K562 (cell line): ENCODE measurements around the gene TMEM163. TPM values are rescaled to one million over a fixed set of nuclear protein-coding genes. Genes with fewer than 3 reads are reported as not detected.

ENCODE experiments used
- ATAC-seq: fragments of 200-7000 bp; cut with Tn5 transposase; 3 replicates; pipeline ENCODE4 v1.9.1; 2020; ENCODE audit warnings: moderate library complexity
- BruUV-seq: library from RNA; stranded (reverse); fragments of 400-500 nt; replicated peaks from 2 replicates; lab custom pipeline; 2021; lab: Mats Ljungman, UMichigan
- CTCF ChIA-PET: fragments of 300-600 bp; formaldehyde crosslinking; extraction: SDS; loops from one replicate; lab custom pipeline; 2021; ENCODE audit warnings: low intra/inter-chr PET ratio; lab: Yijun Ruan, JAX
- POLR2A ChIA-PET: fragments of 300-600, 350-650 bp; sonication (Branson Sonifier 250); formaldehyde crosslinking; extraction: SDS; loops from one replicate; lab custom pipeline; 2021; ENCODE audit warnings: antibody characterized with exemption, inconsistent platforms; lab: Yijun Ruan, JAX
- DNase-seq, 4 experiments: peaks; one replicate each; pipeline versions ENCODE4 v3.0.0 to v3.0.0-alpha.2; 2011 to 2018; ENCODE audit warnings: low spot score in 3 of 4, mixed read lengths in 3 of 4; ENCODE audit errors: extremely low read depth in 1 of 4
- FAIRE-seq: peaks from 2 replicates; lab custom pipeline; 2011; peaks lifted over from hg19 to GRCh38; lab: Jason Lieb, UNC
- H2AFZ ChIP-seq: 2 replicates; pipeline ENCODE4 v1.6.0; 2011; ENCODE audit warnings: low read depth, low read length, control low read depth, inconsistent platforms
- H3K27ac ChIP-seq: fragments of 200-600 bp; 3 replicates; pipeline ENCODE4 v1.8.0; 2011; ENCODE audit warnings: low read depth, mild to moderate bottlenecking, control low read depth, inconsistent platforms, low read length, moderate library complexity, mixed read lengths; ENCODE audit errors: extremely low read depth
- H3K27me3 ChIP-seq, 2 experiments: fragments of 300-600 bp in 1 of 2; 2 replicates in 1 of 2; 3 replicates in 1 of 2; pipeline versions ENCODE4 v1.6.0 to v1.8.0; 2011; ENCODE audit warnings: inconsistent platforms in 2 of 2, low read length in 2 of 2, mild to moderate bottlenecking in 1 of 2, mixed read lengths in 1 of 2, moderate library complexity in 1 of 2; ENCODE audit not compliant: control insufficient read depth in 2 of 2, insufficient read depth in 2 of 2
- H3K36me3 ChIP-seq: fragments of 300-600 bp; 3 replicates; pipeline ENCODE4 v1.8.0; 2011; ENCODE audit warnings: mild to moderate bottlenecking, low read length, inconsistent platforms; ENCODE audit not compliant: control insufficient read depth, insufficient read depth
- H3K4me1 ChIP-seq, 2 experiments: fragments of 200-600 bp in 1 of 2; replicated peaks in 1 of 2; 2 replicates in 1 of 2; 3 replicates in 1 of 2; pipeline versions ENCODE4 v1.5.1 to v1.8.0; 2011; ENCODE audit warnings: inconsistent platforms in 2 of 2, low read length in 2 of 2, mild to moderate bottlenecking in 1 of 2, mixed read lengths in 1 of 2, moderate library complexity in 1 of 2; ENCODE audit not compliant: control insufficient read depth in 2 of 2, insufficient read depth in 2 of 2
- H3K4me2 ChIP-seq: 2 replicates; pipeline ENCODE4 v1.6.1; 2011; ENCODE audit warnings: low read length, control low read depth, inconsistent platforms, mixed read lengths; ENCODE audit not compliant: insufficient read depth
- H3K4me3 ChIP-seq: fragments of 200-600 bp; sonication (generic), shearing (Covaris generic); 2 replicates; pipeline ENCODE4 v1.5.1; 2016; ENCODE audit warnings: control low read depth, inconsistent platforms
- H3K79me2 ChIP-seq: fragments of 200-600 bp; 3 replicates; pipeline ENCODE4 v1.8.0; 2011; ENCODE audit warnings: low read length, inconsistent platforms; ENCODE audit not compliant: control insufficient read depth, insufficient read depth
- H3K9ac ChIP-seq, 2 experiments: 2 replicates each; pipeline versions ENCODE4 v1.6.0 to v1.6.1; 2011; ENCODE audit warnings: low read depth in 2 of 2, low read length in 2 of 2, control low read depth in 1 of 2, inconsistent platforms in 1 of 2, mild to moderate bottlenecking in 1 of 2, mixed read lengths in 1 of 2; ENCODE audit not compliant: insufficient read depth in 1 of 2
- H3K9me1 ChIP-seq: one replicate; pipeline ENCODE4 v1.6.0; 2011; ENCODE audit warnings: inconsistent platforms, mild to moderate bottlenecking, low read length, moderate library complexity; ENCODE audit not compliant: control insufficient read depth, insufficient read depth
- H3K9me3 ChIP-seq: replicated peaks from 2 replicates; pipeline ENCODE4 v1.5.1; 2011; ENCODE audit warnings: low read depth, low read length, inconsistent platforms; ENCODE audit not compliant: control insufficient read depth, insufficient read depth
- H4K20me1 ChIP-seq: replicated peaks from 2 replicates; pipeline ENCODE4 v1.6.1; 2011; ENCODE audit warnings: low read length, inconsistent platforms, mixed read lengths; ENCODE audit not compliant: control insufficient read depth, insufficient read depth
- BRF1 ChIP-seq: IDR thresholded peaks from 3 replicates; pipeline ENCODE4 v1.6.1; 2011; ENCODE audit warnings: borderline replicate concordance, mild to moderate bottlenecking; ENCODE audit not compliant: insufficient read length; ENCODE audit errors: extremely low read depth
- CEBPB ChIP-seq: fragments of 450-650 bp; IDR thresholded peaks from 2 replicates; pipeline ENCODE4 v1.6.1; 2016; ENCODE audit warnings: missing genetic modification characterization, missing compliant biosample characterization
- DMBX1 ChIP-seq: fragments of 250-450 bp; sonication (Bioruptor Pico); IDR thresholded peaks from 2 replicates; pipeline ENCODE4 v1.8.0; 2022; ENCODE audit warnings: inconsistent platforms, mild to moderate bottlenecking, moderate library complexity, borderline replicate concordance
- NFATC3 ChIP-seq: fragments of 450-650 bp; IDR thresholded peaks from 2 replicates; pipeline ENCODE4 v1.6.1; 2017; ENCODE audit warnings: mild to moderate bottlenecking
- ZBTB33 ChIP-seq: sonication (generic); formaldehyde crosslinking; IDR thresholded peaks from 2 replicates; pipeline ENCODE4 v1.8.1; 2023; ENCODE audit warnings: mild to moderate bottlenecking, missing genetic modification reagents
- ZNF436 ChIP-seq: fragments of 250-450, 450-650 bp; sonication (Bioruptor Pico); formaldehyde crosslinking; IDR thresholded peaks from 2 replicates; pipeline ENCODE4 v1.7.0; 2020; ENCODE audit warnings: mild to moderate bottlenecking
- ZNF561 ChIP-seq: fragments of 450-650 bp; formaldehyde crosslinking; conservative IDR thresholded peaks from 2 replicates; pipeline ENCODE4 v1.4.0; 2020; ENCODE audit warnings: mild to moderate bottlenecking, moderate library complexity
- ZNF830 ChIP-seq: fragments of 250-450 bp; sonication (Bioruptor Pico); IDR thresholded peaks from 2 replicates; pipeline ENCODE4 v1.5.0; 2021; ENCODE audit warnings: mild to moderate bottlenecking
- WGBS: fragments of 100-300 bp; shearing (Covaris generic); methylation state at CpG from one replicate; pipeline ENCODE4 v1.1.6; 2016; ENCODE audit warnings: low coverage, mixed read lengths; ENCODE audit not compliant: insufficient coverage; ENCODE audit errors: missing lambda C conversion rate; 5-methylcytosine and 5-hydroxymethylcytosine counted together
- in situ Hi-C: fragments of 300-500 bp; cut with MboI; formaldehyde crosslinking; loops from 4 replicates; pipeline ENCODE4 v1.15.0; 2018; ENCODE audit warnings: inconsistent platforms, mixed read lengths
- intact Hi-C: fragments of 100-400 bp; cut with micrococcal nuclease; formaldehyde crosslinking; loops from 2 replicates; pipeline ENCODE4 v1.14.2; 2022
- polyA plus RNA-seq, 8 experiments: library from polyadenylated mRNA; depleted of rRNA in 4 of 8; stranded (reverse) in 5 of 8; unstranded in 3 of 8; fragments of >200 nt; fragmentation: Nextera tagmentation in 2 of 8; fragmentation: Illumina TruSeq in 1 of 8; extraction: Ambion mirVana in 2 of 8; extraction: Trizol in 1 of 8; gene quantifications; 2 replicates each; pipeline versions ENCODE4 v1.2.1 to v1.2.3, GENCODE V29; 2011 to 2014; ENCODE audit warnings: inconsistent platforms in 1 of 8, missing spikeins in 1 of 8
- total RNA-seq, 7 experiments: library from RNA; depleted of rRNA in 6 of 7; stranded (reverse); fragments of >200 nt in 6 of 7; fragmentation: Illumina TruSeq in 2 of 7; extraction: Trizol in 2 of 7; gene quantifications; 2 replicates each; pipeline versions ENCODE4 v1.2.1 to v1.2.3, GENCODE V29; 2011 to 2021; ENCODE audit warnings: low replicate concordance in 1 of 7
- TF ChIP-seq, protein P1 (sequence below): fragments of 250-450 bp; sonication (Bioruptor Pico); IDR thresholded peaks from 2 replicates; pipeline ENCODE4 v1.4.0; 2020

The TMEM163 gene
- total and polyA plus RNA-seq, 9 of the 15 experiments (the other 6 are each of a cell fraction or from before 2014, with no cell fraction given), result 0.04 to 0.68 (median 0.16) TPM; not detected in 3

GRCh38 chr2:134446383-134447017 is 272.3 kb downstream of the TMEM163 start:
- no peak overlapping the region for H3K4me3 ChIP-seq
- ChIA-PET CTCF (no interaction called here), POLR2A (interaction anchor here (0.7 kb wide), 1 partner anchor 395 kb away, joined by 3 read pairs; no protein-coding TSS in a partner anchor)
- in situ Hi-C loops, result no loop called here
- intact Hi-C loops, result no loop called here
- no peaks in the 10 kb centered on the region for H3K9me3 ChIP-seq
- H3K4me2 ChIP-seq, result no peak overlapping the region
- DNase-seq, result no peak
- FAIRE-seq, result no peak
- H2AFZ ChIP-seq, result no peak overlapping the region
- H3K79me2 ChIP-seq, result no peaks in the 10 kb centered on the region
- peaks cover 5% of the 10 kb centered on the region; the same call in 1 of the 2 replicates for H4K20me1 ChIP-seq
- TF ChIP-seq CEBPB (tag) (no peak), BRF1 (no peak), NFATC3 (no peak), ZNF436 (CRISPR knock-in tag) (no peak), DMBX1 (CRISPR knock-in tag) (no peak), ZNF561 (CRISPR knock-in tag) (no peak), ZNF830 (CRISPR knock-in tag) (no peak), ZBTB33 (CRISPR knock-in tag) (no peak)
- TF ChIP-seq, protein P1, sequence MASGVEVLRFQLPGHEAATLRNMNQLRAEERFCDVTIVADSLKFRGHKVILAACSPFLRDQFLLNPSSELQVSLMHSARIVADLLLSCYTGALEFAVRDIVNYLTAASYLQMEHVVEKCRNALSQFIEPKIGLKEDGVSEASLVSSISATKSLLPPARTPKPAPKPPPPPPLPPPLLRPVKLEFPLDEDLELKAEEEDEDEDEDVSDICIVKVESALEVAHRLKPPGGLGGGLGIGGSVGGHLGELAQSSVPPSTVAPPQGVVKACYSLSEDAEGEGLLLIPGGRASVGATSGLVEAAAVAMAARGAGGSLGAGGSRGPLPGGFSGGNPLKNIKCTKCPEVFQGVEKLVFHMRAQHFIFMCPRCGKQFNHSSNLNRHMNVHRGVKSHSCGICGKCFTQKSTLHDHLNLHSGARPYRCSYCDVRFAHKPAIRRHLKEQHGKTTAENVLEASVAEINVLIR (CRISPR knock-in tag), result no peak
- no peaks in the 10 kb centered on the region for H3K36me3 ChIP-seq
- H3K4me1 ChIP-seq, result no peaks in the 10 kb centered on the region
- ATAC-seq, result no peak
- H3K27ac ChIP-seq, result no peak overlapping the region
- no peak overlapping the region for H3K9ac ChIP-seq
- 79% methylated on average over 7 of the region's 8 CpGs for WGBS
- H3K27me3 ChIP-seq, result no peaks in the 10 kb centered on the region
- BruUV-seq, result no TSS peak
- H3K9me1 ChIP-seq, result no peaks in the 10 kb centered on the region
